ENCODE data around the gene OBP2B.
"Not testable (repeated sequence)": the region's sequence is repeated elsewhere in the genome, so short reads cannot be mapped to it uniquely, and the experiment has no call there.

GRCh38 chr9:133223159-133223756, 14.2 kb upstream of the OBP2B start:
- TF ChIP-seq POLR2AphosphoS5 (IDR thresholded peaks at IDR 0.05; ENCODE audit: borderline replicate concordance, low read depth, low read length); EZH2 (IDR thresholded peaks at IDR 0.05); FOXP2 (optimal IDR thresholded peaks at IDR 0.05; ENCODE audit: control extremely low read depth, extremely low read length, insufficient read depth): not testable (repeated sequence)
